SH-SY5Y (cell line): ENCODE results near the gene SRSF12.

Experiments
- GATA2 ChIP-seq: IDR thresholded peaks from 2 replicates; pipeline ENCODE4 v1.6.1; 2011; ENCODE audit warnings: mild to moderate bottlenecking, low read depth, low read length
- GATA3 ChIP-seq: IDR thresholded peaks from 2 replicates; pipeline ENCODE4 v1.6.1; 2011; ENCODE audit warnings: low read depth, mild to moderate bottlenecking, low read length, moderate library complexity

- TF ChIP-seq GATA2 (peak; percentile 59), GATA3 (no peak)
Observed at GRCh38 chr6:89117211-89118108, at the start of gene SRSF12.
